ENCODE measurements around the gene DOCK9.

DOCK9 gene

GRCh38 chr13:98937911-98938381, 39.9 kb downstream of the DOCK9 start:
- no peak for TF ChIP-seq CTCF (conservative IDR thresholded peaks at IDR 0.05; ENCODE audit: low read depth, low read length)
- peak; percentile 66 for DNase-seq (ENCODE audit: low read depth)
- H3K4me3 ChIP-seq (ENCODE audit: low read depth, low read length) = no peak overlapping the region

- DNase-seq (ENCODE audit: low read depth) = no peak
- no peak for TF ChIP-seq CTCF (conservative IDR thresholded peaks at IDR 0.05; ENCODE audit: low read depth, low read length)
- no peak overlapping the region for H3K4me3 ChIP-seq (ENCODE audit: low read depth, low read length)
Measured at GRCh38 chr13:98934243-98934642, 43.6 kb downstream of the DOCK9 start.

- no peak for TF ChIP-seq CTCF (conservative IDR thresholded peaks at IDR 0.05; ENCODE audit: low read depth, low read length)
- no peak overlapping the region for H3K4me3 ChIP-seq (ENCODE audit: low read depth, low read length)
- no peak for DNase-seq (ENCODE audit: low read depth)
Measured at GRCh38 chr13:98930151-98930591, 47.7 kb downstream of the DOCK9 start.

- H3K4me3 ChIP-seq (ENCODE audit: low read depth, low read length) = no peak overlapping the region
- peak; percentile 56 for DNase-seq (ENCODE audit: low read depth)
- no peak for TF ChIP-seq CTCF (conservative IDR thresholded peaks at IDR 0.05; ENCODE audit: low read depth, low read length)
Measured at GRCh38 chr13:98927951-98928927, 49.6 kb downstream of the DOCK9 start.

GRCh38 chr13:98925949-98926348, 51.9 kb downstream of the DOCK9 start:
- no peak for DNase-seq (ENCODE audit: low read depth)
- no peak overlapping the region for H3K4me3 ChIP-seq (ENCODE audit: low read depth, low read length)
- TF ChIP-seq CTCF (conservative IDR thresholded peaks at IDR 0.05; ENCODE audit: low read depth, low read length) = no peak

GRCh38 chr13:98923641-98924397, 54.0 kb downstream of the DOCK9 start:
- TF ChIP-seq CTCF (conservative IDR thresholded peaks at IDR 0.05; ENCODE audit: low read depth, low read length) = no peak
- no peak overlapping the region for H3K4me3 ChIP-seq (ENCODE audit: low read depth, low read length)
- no peak for DNase-seq (ENCODE audit: low read depth)
